ENCODE measurements around the gene CLEC2L.

CLEC2L gene

GRCh38 chr7:139495580-139496125 lies 27.8 kb upstream of the CLEC2L start:
- H2AK5ac ChIP-seq (ENCODE audit: low read length, severe bottlenecking), result no peak overlapping the region
- no peak for DNase-seq

DNA sequence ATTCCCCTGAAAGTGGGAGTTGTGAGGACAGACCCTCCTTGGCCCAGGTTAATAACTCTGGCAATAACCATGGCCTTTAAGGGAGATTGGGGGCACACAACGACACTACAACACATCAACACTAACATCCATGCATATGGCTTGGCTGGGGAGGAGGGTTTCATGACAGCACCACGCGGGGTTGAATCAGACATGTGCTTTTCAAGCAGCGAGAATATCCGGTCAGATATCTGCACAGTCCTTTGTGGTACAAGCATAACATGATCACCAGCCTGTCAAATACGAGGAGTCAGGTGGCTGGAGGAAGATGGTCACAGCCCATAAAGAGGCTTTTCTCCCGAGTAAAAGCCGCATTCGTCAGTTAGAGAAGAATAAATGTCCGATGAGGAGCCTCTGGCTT lies 27.0 kb upstream of the CLEC2L start:
- Histone ChIP-seq H3K27ac (ENCODE audit: low read length, poor library complexity, severe bottlenecking) (no peak overlapping the region), H3K27me3 (ENCODE audit: control insufficient read depth in 1 of 2, insufficient read depth in 1 of 2, low read length in 2 of 2) (peaks cover 45% of the 10 kb centered on the region in 2 experiments), H3K4me2 (ENCODE audit: low read length, poor library complexity, severe bottlenecking) (no peak overlapping the region), H2AFZ (ENCODE audit: low read depth, low read length) (no peak overlapping the region), H3K23ac (ENCODE audit: low read length in 2 of 2) (no peak overlapping the region), H3K36me3 (ENCODE audit: control insufficient read depth in 1 of 2, insufficient read depth in 2 of 2, low read depth in 1 of 2, low read length in 2 of 2) (no peaks in the 10 kb centered on the region), H2BK15ac (ENCODE audit: low read depth, poor library complexity, severe bottlenecking) (no peak overlapping the region), H4K8ac (ENCODE audit: low read length) (no peak overlapping the region), H3K18ac (ENCODE audit: low read depth in 1 of 2, low read length in 2 of 2) (no peak overlapping the region), H3K4ac (ENCODE audit: low read depth in 1 of 2, low read length in 2 of 2) (no peak overlapping the region), H2BK120ac (ENCODE audit: low read depth, low read length) (no peak overlapping the region), H3K4me1 (ENCODE audit: control insufficient read depth, insufficient read depth, low read depth, low read length) (peaks cover 9% of the 10 kb centered on the region), H3K79me1 (replicated peaks; ENCODE audit: low read length, poor library complexity, severe bottlenecking) (no peaks in the 10 kb centered on the region), H3K9ac (ENCODE audit: low read length) (no peak overlapping the region), H3K14ac (ENCODE audit: low read length in 2 of 2) (no peak overlapping the region), H2BK12ac (ENCODE audit: low read length in 2 of 2) (no peak overlapping the region), H3K4me3 (ENCODE audit: insufficient read depth in 1 of 2, low read depth in 1 of 2, low read length in 2 of 2) (no peak overlapping the region), H4K91ac (ENCODE audit: low read length) (no peak overlapping the region), H2BK5ac (ENCODE audit: low read depth, low read length, poor library complexity, severe bottlenecking) (no peak overlapping the region), H2AK5ac (ENCODE audit: low read length, severe bottlenecking) (no peak overlapping the region), H3K9me3 (ENCODE audit: control insufficient read depth, low read length) (peaks cover 11% of the 10 kb centered on the region)
- 94% methylated on average over 9 of the region's 10 CpGs for WGBS
- DNase-seq, result no peak

More at GRCh38 chr7:139495580-139496125, 27.8 kb upstream of the CLEC2L start:
- no peak overlapping the region for H3K9ac ChIP-seq (ENCODE audit: low read length)
- no peak overlapping the region for H3K4ac ChIP-seq (ENCODE audit: low read depth in 1 of 2, low read length in 2 of 2)
- H2BK5ac ChIP-seq (ENCODE audit: low read depth, low read length, poor library complexity, severe bottlenecking), result no peak overlapping the region
- H4K8ac ChIP-seq (ENCODE audit: low read length), result no peak overlapping the region
- no peak overlapping the region for H4K91ac ChIP-seq (ENCODE audit: low read length)
- H3K4me2 ChIP-seq (ENCODE audit: low read length, poor library complexity, severe bottlenecking), result no peak overlapping the region
- 89% methylated on average over 8 of the region's 8 CpGs for WGBS
- no peak overlapping the region for H3K18ac ChIP-seq (ENCODE audit: low read depth in 1 of 2, low read length in 2 of 2)
- H2BK12ac ChIP-seq (ENCODE audit: low read length in 2 of 2), result no peak overlapping the region
- H3K4me3 ChIP-seq (ENCODE audit: insufficient read depth in 1 of 2, low read depth in 1 of 2, low read length in 2 of 2), result no peak overlapping the region
- no peak overlapping the region for H3K27ac ChIP-seq (ENCODE audit: low read length, poor library complexity, severe bottlenecking)
- peaks cover 11% of the 10 kb centered on the region for H3K9me3 ChIP-seq (ENCODE audit: control insufficient read depth, low read length)
- no peak overlapping the region for H2AFZ ChIP-seq (ENCODE audit: low read depth, low read length)
- no peak overlapping the region for H2BK15ac ChIP-seq (ENCODE audit: low read depth, poor library complexity, severe bottlenecking)
- H3K36me3 ChIP-seq (ENCODE audit: control insufficient read depth in 1 of 2, insufficient read depth in 2 of 2, low read depth in 1 of 2, low read length in 2 of 2), result no peaks in the 10 kb centered on the region
- H3K23ac ChIP-seq (ENCODE audit: low read length in 2 of 2), result no peak overlapping the region
- no peak overlapping the region for H2BK120ac ChIP-seq (ENCODE audit: low read depth, low read length)
- H3K4me1 ChIP-seq (ENCODE audit: control insufficient read depth, insufficient read depth, low read depth, low read length), result peaks cover 9% of the 10 kb centered on the region
- H3K79me1 ChIP-seq (replicated peaks; ENCODE audit: low read length, poor library complexity, severe bottlenecking), result no peaks in the 10 kb centered on the region
- H3K27me3 ChIP-seq (ENCODE audit: control insufficient read depth in 1 of 2, insufficient read depth in 1 of 2, low read length in 2 of 2), result peaks cover 50 to 52% of the 10 kb centered on the region in 2 experiments
- H3K14ac ChIP-seq (ENCODE audit: low read length in 2 of 2), result peak overlapping the region in 1 of 2 experiments; percentile 0

GRCh38 chr7:139500770-139501138 lies 22.7 kb upstream of the CLEC2L start:
- Histone ChIP-seq H2AFZ (ENCODE audit: low read depth, low read length) (no peak overlapping the region), H3K4ac (ENCODE audit: low read depth in 1 of 2, low read length in 2 of 2) (no peak overlapping the region), H3K9me3 (ENCODE audit: control insufficient read depth, low read length) (no peaks in the 10 kb centered on the region), H3K27ac (ENCODE audit: low read length, poor library complexity, severe bottlenecking) (no peak overlapping the region), H2AK5ac (ENCODE audit: low read length, severe bottlenecking) (no peak overlapping the region), H3K9ac (ENCODE audit: low read length) (no peak overlapping the region), H3K14ac (ENCODE audit: low read length in 2 of 2) (no peak overlapping the region), H2BK12ac (ENCODE audit: low read length in 2 of 2) (no peak overlapping the region), H4K91ac (ENCODE audit: low read length) (no peak overlapping the region), H3K4me2 (ENCODE audit: low read length, poor library complexity, severe bottlenecking) (no peak overlapping the region), H3K36me3 (ENCODE audit: control insufficient read depth in 1 of 2, insufficient read depth in 2 of 2, low read depth in 1 of 2, low read length in 2 of 2) (no peaks in the 10 kb centered on the region), H2BK120ac (ENCODE audit: low read depth, low read length) (no peak overlapping the region), H2BK15ac (ENCODE audit: low read depth, poor library complexity, severe bottlenecking) (no peak overlapping the region), H3K18ac (ENCODE audit: low read depth in 1 of 2, low read length in 2 of 2) (no peak overlapping the region), H3K23ac (ENCODE audit: low read length in 2 of 2) (no peak overlapping the region), H3K4me1 (ENCODE audit: control insufficient read depth, insufficient read depth, low read depth, low read length) (peaks cover 5% of the 10 kb centered on the region), H3K4me3 (ENCODE audit: insufficient read depth in 1 of 2, low read depth in 1 of 2, low read length in 2 of 2) (no peak overlapping the region), H3K79me1 (replicated peaks; ENCODE audit: low read length, poor library complexity, severe bottlenecking) (no peaks in the 10 kb centered on the region), H3K27me3 (ENCODE audit: control insufficient read depth in 1 of 2, insufficient read depth in 1 of 2, low read length in 2 of 2) (peaks cover 21 to 48% of the 10 kb centered on the region in 2 experiments), H2BK5ac (ENCODE audit: low read depth, low read length, poor library complexity, severe bottlenecking) (no peak overlapping the region), H4K8ac (ENCODE audit: low read length) (no peak overlapping the region)
- 98% methylated on average over 7 of the region's 7 CpGs for WGBS
- no peak for DNase-seq

DNA sequence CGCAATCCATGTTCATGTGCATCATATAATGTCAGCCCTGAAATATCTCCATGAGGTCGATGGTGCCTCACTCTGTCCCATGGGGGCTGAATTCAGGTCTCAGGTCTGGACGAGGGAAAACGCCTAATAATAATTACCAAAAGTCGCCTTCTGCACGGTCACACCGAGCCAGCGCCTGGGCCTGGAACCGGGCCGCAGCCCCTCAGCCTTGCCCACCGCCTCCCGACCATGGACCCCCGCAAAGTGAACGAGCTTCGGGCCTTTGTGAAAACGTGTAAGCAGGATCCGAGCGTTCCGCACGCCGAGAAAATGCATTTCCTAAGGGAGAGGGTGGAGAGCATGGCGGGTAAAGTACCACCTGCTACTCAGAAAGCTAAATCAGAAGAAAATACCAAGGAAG lies 21.3 kb upstream of the CLEC2L start:
- Histone ChIP-seq H2BK12ac (ENCODE audit: low read length in 2 of 2) (no peak overlapping the region), H3K4me2 (ENCODE audit: low read length, poor library complexity, severe bottlenecking) (no peak overlapping the region), H2BK15ac (ENCODE audit: low read depth, poor library complexity, severe bottlenecking) (no peak overlapping the region), H2BK5ac (ENCODE audit: low read depth, low read length, poor library complexity, severe bottlenecking) (no peak overlapping the region), H3K4ac (ENCODE audit: low read depth in 1 of 2, low read length in 2 of 2) (no peak overlapping the region), H3K23ac (ENCODE audit: low read length in 2 of 2) (no peak overlapping the region), H3K4me3 (ENCODE audit: insufficient read depth in 1 of 2, low read depth in 1 of 2, low read length in 2 of 2) (no peak overlapping the region), H3K9me3 (ENCODE audit: control insufficient read depth, low read length) (no peaks in the 10 kb centered on the region), H3K36me3 (ENCODE audit: control insufficient read depth in 1 of 2, insufficient read depth in 2 of 2, low read depth in 1 of 2, low read length in 2 of 2) (no peaks in the 10 kb centered on the region), H3K9ac (ENCODE audit: low read length) (no peak overlapping the region), H3K14ac (ENCODE audit: low read length in 2 of 2) (no peak overlapping the region), H3K27ac (ENCODE audit: low read length, poor library complexity, severe bottlenecking) (no peak overlapping the region), H2BK120ac (ENCODE audit: low read depth, low read length) (no peak overlapping the region), H3K18ac (ENCODE audit: low read depth in 1 of 2, low read length in 2 of 2) (no peak overlapping the region), H4K8ac (ENCODE audit: low read length) (no peak overlapping the region), H3K4me1 (ENCODE audit: control insufficient read depth, insufficient read depth, low read depth, low read length) (peaks cover 5% of the 10 kb centered on the region), H4K91ac (ENCODE audit: low read length) (no peak overlapping the region), H2AK5ac (ENCODE audit: low read length, severe bottlenecking) (no peak overlapping the region), H2AFZ (ENCODE audit: low read depth, low read length) (no peak overlapping the region), H3K27me3 (ENCODE audit: control insufficient read depth in 1 of 2, insufficient read depth in 1 of 2, low read length in 2 of 2) (peaks cover 10 to 38% of the 10 kb centered on the region in 2 experiments), H3K79me1 (replicated peaks; ENCODE audit: low read length, poor library complexity, severe bottlenecking) (no peaks in the 10 kb centered on the region)
- 90% methylated on average over 22 of the region's 22 CpGs for WGBS
- no peak for DNase-seq
